HG03457 (cell line): Measurements from ENCODE around the gene COL25A1.
"Not testable (repeated sequence)": the region's sequence is repeated elsewhere in the genome, so short reads cannot be mapped to it uniquely, and the experiment has no call there.

Experiments
- ATAC-seq: cut with Tn5 transposase; IDR thresholded peaks from one replicate; pipeline ENCODE4 v1.9.1; 2021; ENCODE audit warnings: moderate number of reproducible peaks; ENCODE audit not compliant: unreplicated experiment

The COL25A1 gene

DNA sequence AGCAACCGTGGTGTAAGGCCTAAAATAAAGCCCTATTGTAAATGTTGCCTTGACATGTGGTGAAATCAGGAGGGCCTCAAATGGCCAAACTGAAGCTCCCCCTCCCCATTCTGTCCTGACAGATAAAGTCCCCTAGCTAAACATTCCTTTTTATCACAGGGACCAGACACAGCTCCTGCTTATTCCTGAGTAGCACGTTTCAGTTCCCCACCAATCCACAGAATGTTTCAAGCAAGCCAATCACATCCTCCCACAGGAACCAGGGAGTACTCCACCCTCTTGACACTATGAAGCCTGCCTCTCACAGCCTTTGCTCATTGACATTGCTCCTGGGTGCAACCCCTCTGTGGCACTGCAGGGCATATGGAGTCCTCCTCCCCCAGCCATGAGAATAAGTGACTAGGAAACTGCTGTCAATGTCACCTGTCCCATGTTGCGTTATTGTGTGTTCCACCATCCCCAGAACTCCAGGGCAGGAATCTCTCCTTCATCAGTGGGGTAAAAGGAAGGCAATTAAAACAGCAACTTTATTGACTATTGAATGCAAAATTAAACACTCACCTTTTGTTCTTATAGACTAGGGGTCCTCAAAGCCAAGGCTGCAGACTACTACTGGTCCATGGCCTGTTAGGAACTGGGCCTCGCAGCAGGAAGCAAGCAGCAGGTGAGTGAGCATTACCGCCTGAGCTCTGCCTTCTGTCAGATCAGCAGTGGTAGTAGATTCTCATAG lies 128.1 kb downstream of the COL25A1 start:
- no peak for ATAC-seq

GRCh38 chr4:109172301-109172700 lies 130.2 kb downstream of the COL25A1 start:
- ATAC-seq = no peak

DNA sequence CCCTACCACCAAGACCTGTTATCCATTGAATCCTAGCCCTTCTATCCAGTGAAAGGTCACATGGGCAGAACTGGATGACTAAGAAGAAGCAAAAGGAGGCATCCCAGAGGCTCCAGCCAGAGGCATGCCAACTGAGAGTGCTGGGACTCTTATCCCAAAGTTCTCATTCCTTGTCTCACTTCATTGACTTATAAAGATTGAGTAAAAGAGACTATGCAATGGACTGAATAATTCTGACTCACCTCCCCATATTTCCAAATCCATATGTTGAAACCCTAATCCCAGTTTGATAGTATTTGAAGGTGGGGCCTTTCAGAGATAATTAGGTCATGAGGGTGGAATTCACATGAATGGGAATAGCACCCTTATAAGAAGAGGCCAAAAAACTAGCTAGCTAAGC lies 131.4 kb downstream of the COL25A1 start:
- ATAC-seq = no peak

- ATAC-seq = no peak
Observed at GRCh38 chr4:109169170-109169569, 133.3 kb downstream of the COL25A1 start.

DNA sequence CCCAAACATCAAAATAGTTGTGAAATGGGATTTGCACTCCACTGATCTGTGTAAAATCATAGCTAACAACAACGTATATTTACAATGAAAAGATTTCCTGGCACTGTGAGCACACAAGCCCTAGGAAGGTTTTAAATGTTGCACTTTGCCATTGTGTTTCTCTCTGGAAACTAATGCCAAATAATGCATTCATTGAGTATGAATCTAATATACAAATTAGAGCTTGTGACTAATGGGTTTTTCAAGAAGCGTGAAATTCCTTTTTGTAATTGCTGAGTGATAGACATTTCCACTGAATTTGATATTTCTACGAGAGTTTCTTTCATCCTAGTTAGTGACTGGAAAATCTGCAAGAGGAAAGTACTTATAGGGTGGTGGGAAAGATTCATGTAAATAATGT lies 135.9 kb downstream of the COL25A1 start:
- ATAC-seq = no peak

- no peak for ATAC-seq
Observed at GRCh38 chr4:109166126-109166525, 136.3 kb downstream of the COL25A1 start.

DNA sequence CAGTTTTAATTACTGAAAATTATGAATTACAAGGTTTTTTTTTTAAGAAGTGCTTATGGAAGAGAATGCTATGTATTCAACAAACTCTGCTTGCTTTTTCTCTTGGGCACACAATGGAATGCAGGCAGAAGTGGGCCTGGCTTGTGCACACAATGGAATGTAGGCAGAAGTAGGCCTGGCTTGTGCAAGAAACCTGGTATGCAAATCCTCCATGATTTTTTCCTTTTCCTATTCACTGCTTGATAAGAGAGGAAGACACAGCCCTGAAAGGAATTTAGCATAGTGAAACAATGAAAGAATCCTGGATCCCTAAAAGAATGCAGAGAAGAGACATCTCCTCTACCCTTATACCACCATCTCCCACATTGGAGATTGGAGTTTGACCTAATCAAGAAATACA lies 138.4 kb downstream of the COL25A1 start:
- ATAC-seq = no peak

- no peak for ATAC-seq
Observed at GRCh38 chr4:109163493-109163892, 139.0 kb downstream of the COL25A1 start.

- ATAC-seq = no peak
Observed at GRCh38 chr4:109162759-109163158, 139.7 kb downstream of the COL25A1 start.

GRCh38 chr4:109160494-109160893 lies 142.0 kb downstream of the COL25A1 start:
- no peak for ATAC-seq

GRCh38 chr4:109157696-109158095 lies 144.8 kb downstream of the COL25A1 start:
- ATAC-seq = no peak

DNA sequence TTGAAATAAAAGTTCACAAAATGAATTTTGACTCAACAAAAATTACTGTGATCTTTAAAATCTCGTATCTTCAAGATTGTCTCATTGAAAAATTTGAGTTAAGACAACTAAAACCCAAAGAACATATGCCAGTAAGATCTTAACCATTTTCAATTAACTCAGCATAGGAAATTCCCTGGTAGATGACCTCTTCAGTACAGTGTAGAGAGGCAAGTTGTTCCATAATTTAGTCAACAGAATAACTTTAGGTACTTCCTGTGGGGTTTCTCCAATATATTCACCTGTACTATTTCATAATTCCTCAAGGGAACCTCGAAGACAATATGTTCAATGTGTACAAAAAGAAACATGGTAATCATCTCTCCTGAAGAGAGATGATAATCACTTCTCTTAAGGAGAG lies 145.3 kb downstream of the COL25A1 start:
- ATAC-seq = no peak

DNA sequence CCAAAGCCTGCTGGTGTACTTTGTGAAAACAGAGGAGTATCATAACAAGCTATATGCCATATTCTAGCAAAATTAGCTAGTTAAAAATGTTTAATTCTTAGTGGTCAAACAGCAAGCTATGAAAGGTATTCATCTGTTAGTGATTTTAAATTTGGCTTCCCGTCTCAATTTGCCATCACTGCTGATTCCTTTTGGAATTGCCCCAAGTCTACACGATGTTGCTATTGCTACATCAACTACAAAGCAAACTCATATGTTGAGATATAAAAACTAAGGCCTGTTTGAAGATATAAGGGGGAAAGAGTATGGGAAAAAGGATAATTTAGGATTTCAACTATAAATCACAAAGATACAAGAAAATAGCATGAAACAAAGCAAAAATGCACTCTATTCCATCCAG lies 146.1 kb downstream of the COL25A1 start:
- no peak for ATAC-seq

DNA sequence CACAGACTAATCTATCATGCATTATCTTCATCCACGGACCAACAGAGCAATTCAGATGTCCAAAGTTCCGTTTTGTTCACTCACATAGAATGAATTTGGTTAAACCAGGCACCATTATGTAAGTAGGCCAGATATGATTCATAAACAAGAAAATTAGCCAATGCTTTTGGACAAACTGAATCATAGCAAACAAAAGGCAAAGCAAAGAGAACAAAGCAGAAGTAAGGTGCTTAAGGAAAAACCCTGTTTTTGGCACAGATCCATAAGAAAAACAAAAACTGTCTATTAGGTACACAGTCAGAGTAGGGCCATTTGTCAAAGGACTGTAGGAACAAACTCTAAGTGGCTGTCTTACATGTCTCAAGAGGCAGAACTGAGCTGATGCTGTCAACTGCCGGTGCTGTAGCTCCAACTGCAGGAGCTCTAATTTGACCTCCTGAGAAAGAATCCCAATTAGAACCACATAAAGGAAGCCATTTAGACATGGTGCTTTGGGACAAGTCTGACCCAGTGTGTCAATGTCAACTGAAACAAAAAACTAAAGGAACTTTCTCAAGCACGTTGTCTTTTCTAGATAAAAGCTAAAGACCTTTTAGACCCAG lies 146.7 kb downstream of the COL25A1 start:
- ATAC-seq = no peak

DNA sequence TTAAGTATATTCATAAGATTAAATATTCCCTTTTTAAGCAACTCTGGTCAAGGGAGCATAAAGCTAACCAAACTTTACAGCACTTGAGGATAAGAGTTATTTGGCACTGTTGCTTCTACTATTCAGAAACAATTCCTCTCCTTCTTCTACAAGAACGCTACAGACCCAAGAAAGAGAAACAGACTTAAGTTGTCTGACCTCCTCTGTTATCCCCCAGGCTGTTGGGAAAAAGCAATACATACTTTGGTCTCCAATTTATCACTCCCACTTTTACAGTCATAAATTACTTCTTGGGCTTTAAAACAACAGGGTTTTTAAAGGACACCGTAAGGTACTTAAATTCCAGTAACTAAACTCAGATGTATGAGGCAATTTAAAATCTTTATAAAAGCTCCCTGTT lies 147.4 kb downstream of the COL25A1 start:
- ATAC-seq = no peak

DNA sequence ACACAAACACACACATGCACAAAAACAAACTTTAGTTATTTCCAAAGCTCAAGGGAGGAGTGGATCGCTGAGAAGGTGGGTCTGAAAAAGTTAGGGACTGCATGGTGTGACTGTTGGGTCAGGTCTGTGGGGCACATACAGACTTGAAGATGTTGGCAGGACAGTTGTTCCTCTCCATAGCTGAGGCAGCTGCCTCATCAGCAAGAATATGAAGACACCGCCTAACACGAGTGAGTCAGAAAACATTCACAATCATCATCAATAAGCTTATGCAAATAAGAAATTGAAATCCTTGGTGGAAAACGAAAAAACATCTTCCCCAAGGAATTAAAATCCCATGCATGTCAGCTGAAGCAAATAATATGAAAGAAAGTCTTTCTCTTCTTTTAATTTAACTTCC lies 148.0 kb downstream of the COL25A1 start:
- ATAC-seq = no peak

- ATAC-seq = no peak
Observed at GRCh38 chr4:109149836-109150235, 152.6 kb downstream of the COL25A1 start.

GRCh38 chr4:109148577-109149075 lies 153.8 kb downstream of the COL25A1 start:
- no peak for ATAC-seq

DNA sequence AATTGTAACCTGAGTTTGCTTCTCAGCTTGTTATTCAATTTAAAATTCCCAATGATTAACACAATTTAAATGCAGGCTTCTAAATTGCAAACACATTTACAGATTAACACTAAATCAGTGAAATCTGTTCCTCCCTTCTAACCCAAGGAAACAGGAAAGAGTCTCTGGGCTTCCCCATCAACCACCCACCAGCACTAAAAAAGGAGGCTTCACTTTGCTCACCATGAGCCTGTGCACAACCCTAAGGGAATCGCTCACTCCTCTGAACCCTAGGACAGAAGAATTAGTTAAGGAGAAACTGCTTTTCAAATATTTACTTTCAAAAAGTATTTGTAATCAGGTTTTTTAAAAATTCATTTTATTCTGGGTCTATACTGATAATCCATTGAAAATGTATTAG lies 155.3 kb downstream of the COL25A1 start:
- no peak for ATAC-seq

DNA sequence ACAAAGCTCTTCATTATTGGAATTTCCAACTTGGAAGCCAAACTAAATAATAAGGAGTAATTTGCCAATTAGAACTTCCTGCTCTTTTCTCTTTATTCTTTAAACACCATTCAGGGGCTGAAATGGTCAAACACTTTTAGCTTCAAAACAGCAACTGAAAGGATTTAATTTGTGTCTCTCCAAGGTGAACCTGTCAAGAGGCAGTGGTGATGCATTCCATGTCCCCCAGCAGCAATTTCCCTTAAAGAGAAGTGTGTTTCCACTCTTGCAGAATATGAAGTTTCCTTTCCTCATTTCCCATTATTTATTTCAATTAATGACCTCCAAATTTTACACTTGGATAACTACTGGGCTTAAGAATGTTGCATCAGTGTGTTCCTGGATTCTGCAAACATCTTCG lies 156.0 kb downstream of the COL25A1 start:
- no peak for ATAC-seq

GRCh38 chr4:109138125-109138524 lies 164.3 kb downstream of the COL25A1 start:
- ATAC-seq = not testable (repeated sequence)

DNA sequence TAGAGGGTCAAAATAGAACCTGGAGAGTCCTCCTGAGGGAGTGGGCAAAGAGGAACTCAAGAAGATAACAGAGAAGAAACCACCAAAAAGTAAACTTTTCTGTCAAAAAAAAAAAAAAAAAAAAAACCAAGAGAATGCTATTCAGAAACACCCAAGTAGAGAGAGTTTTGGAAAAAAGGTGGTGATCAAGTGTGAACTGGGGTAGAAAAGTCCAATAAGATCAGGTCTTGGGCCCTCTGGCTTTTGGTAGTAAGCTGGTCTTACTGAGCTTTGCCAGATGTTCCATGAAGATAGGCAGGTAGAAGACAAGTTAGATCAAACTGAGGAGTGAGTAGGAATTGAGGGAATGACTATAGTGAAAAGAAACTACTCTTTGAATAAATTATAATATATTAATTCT lies 167.5 kb downstream of the COL25A1 start:
- no peak for ATAC-seq

GRCh38 chr4:109134268-109134667 lies 168.2 kb downstream of the COL25A1 start:
- no peak for ATAC-seq
